ENCODE data around the gene COL4A2. TPM values are rescaled to one million over a fixed set of nuclear protein-coding genes. Genes with fewer than 3 reads are reported as not detected.

The COL4A2 gene
- total RNA-seq, 6 experiments from 2014 or later, result 8.4 to 65.8 (median 42.5) TPM

DNA sequence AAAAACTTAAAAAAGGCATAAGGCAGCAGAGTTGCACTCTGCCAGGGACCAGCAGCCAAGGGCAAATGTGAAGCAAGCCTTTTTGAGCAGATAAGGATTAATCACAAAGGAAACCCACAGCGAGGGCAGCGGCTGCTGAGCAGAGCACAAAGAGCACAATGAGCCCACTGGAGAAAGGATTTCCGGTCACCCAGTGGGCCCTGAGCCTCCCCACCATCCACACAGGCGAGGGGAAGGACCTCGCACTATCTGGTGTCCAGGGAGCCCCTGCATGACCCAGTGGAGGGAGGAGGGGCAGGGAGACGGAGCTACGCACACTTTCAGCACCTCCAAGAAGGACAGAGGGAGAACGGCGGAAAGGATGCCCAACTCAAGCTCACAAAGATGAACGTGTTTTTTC is 40.1 kb upstream of the COL4A2 start:
- Histone ChIP-seq H3K4me1 (peaks cover 0 to 4% (median 0%) of the 10 kb centered on the region in 4 donors), H3K27ac (no peak overlapping the region), H3K36me3 (no peaks in the 10 kb centered on the region), H3K9me3 (no peaks in the 10 kb centered on the region), H3K27me3 (no peaks in the 10 kb centered on the region), H3K4me3 (no peak overlapping the region)
- TF ChIP-seq CTCF (IDR thresholded peaks at IDR 0.05), result no peak
- TF ChIP-seq POLR2A (IDR thresholded peaks at IDR 0.05), result no peak
- intact Hi-C loops (cut with DNase I), result no loop called here
- DNase-seq (peak in 1 of 3 donors; percentile 49), ATAC-seq (peak; percentile 46 to 65 (median 58))
- WGBS (ENCODE audit: insufficient coverage, low coverage, low lambda C conversion rate, missing lambda C conversion rate), result 27% methylated on average over 9 of the region's 10 CpGs

GRCh38 chr13:110268061-110268460 is 39.0 kb upstream of the COL4A2 start:
- no peaks in the 10 kb centered on the region for H3K9me3 ChIP-seq
- no peak for TF ChIP-seq CTCF (IDR thresholded peaks at IDR 0.05)
- no peak for TF ChIP-seq POLR2A (IDR thresholded peaks at IDR 0.05)
- DNase-seq, result no peak
- no peaks in the 10 kb centered on the region for H3K27me3 ChIP-seq
- 53% methylated on average over 2 of the region's 6 CpGs for WGBS (ENCODE audit: insufficient coverage, low coverage, low lambda C conversion rate, missing lambda C conversion rate)
- ATAC-seq, result no peak
- peaks cover 0 to 4% (median 0%) of the 10 kb centered on the region in 4 donors for H3K4me1 ChIP-seq
- no peak overlapping the region for H3K27ac ChIP-seq
- H3K4me3 ChIP-seq, result no peak overlapping the region
- intact Hi-C loops (cut with DNase I), result no loop called here
- H3K36me3 ChIP-seq, result no peaks in the 10 kb centered on the region

- ATAC-seq (no peak), DNase-seq (no peak)
- H3K27me3 ChIP-seq, result no peaks in the 10 kb centered on the region
- H3K36me3 ChIP-seq, result no peaks in the 10 kb centered on the region
- H3K9me3 ChIP-seq, result no peaks in the 10 kb centered on the region
- TF ChIP-seq POLR2A (IDR thresholded peaks at IDR 0.05), result no peak
- TF ChIP-seq CTCF (IDR thresholded peaks at IDR 0.05), result no peak
- H3K4me3 ChIP-seq, result no peak overlapping the region
- peaks cover 0 to 4% (median 0%) of the 10 kb centered on the region in 4 donors for H3K4me1 ChIP-seq
- intact Hi-C loops (cut with DNase I), result no loop called here
- WGBS (ENCODE audit: insufficient coverage, low coverage, low lambda C conversion rate, missing lambda C conversion rate), result 81% methylated on average over 11 of the region's 16 CpGs
- no peak overlapping the region for H3K27ac ChIP-seq
These were observed 38.4 kb upstream of the COL4A2 start for GRCh38 chr13:110268576-110269185.

- intact Hi-C loops (cut with DNase I), result no loop called here
- no peak overlapping the region for H3K27ac ChIP-seq
- H3K36me3 ChIP-seq, result no peaks in the 10 kb centered on the region
- H3K4me3 ChIP-seq, result no peak overlapping the region
- ATAC-seq (no peak), DNase-seq (no peak)
- no peaks in the 10 kb centered on the region for H3K27me3 ChIP-seq
- no peak for TF ChIP-seq POLR2A (IDR thresholded peaks at IDR 0.05)
- no peak for TF ChIP-seq CTCF (IDR thresholded peaks at IDR 0.05)
- no peaks in the 10 kb centered on the region for H3K9me3 ChIP-seq
- peaks cover 0 to 4% (median 0%) of the 10 kb centered on the region in 4 donors for H3K4me1 ChIP-seq
- 72% methylated on average over 11 of the region's 14 CpGs for WGBS (ENCODE audit: insufficient coverage, low coverage, low lambda C conversion rate, missing lambda C conversion rate)
These were observed 37.4 kb upstream of the COL4A2 start for GRCh38 chr13:110269509-110270185.

Measured in right lobe of liver (tissue), 6 donors.